Activated T-cell treated with anti-CD3 and anti-CD28 coated beads, Interleukin-2, amount 50 U/mL, for 72 hours (primary cell): ENCODE results near the gene ZNF214. TPM values are rescaled to one million over a fixed set of nuclear protein-coding genes. Genes with fewer than 3 reads are reported as not detected.
"Not testable (repeated sequence)": the region's sequence is repeated elsewhere in the genome, so short reads cannot be mapped to it uniquely, and the experiment has no call there.

Experiments
- ATAC-seq, 2 donors: fragments of 150-1000 bp; cut with Tn5 transposase; replicated peaks in 1 of 2; 2 replicates each; pipeline ENCODE4 v1.10.0; 2021; ENCODE audit warnings: moderate library complexity in 2 of 2, mild to moderate bottlenecking in 1 of 2
- DNase-seq, 2 donors: peaks; one replicate each; pipeline ENCODE4 v3.0.0; 2021 to 2022; ENCODE audit warnings: mixed read lengths in 1 of 2
- H3K27ac Mint-ChIP-seq: one replicate; pipeline ENCODE4 v1.8.0; 2022; ENCODE audit warnings: mild to moderate bottlenecking, moderate library complexity, mixed read lengths
- H3K27me3 Mint-ChIP-seq: one replicate; pipeline ENCODE4 v1.8.0; 2022; ENCODE audit warnings: low read depth, mixed read lengths
- H3K36me3 Mint-ChIP-seq, 2 donors: one replicate each; pipeline ENCODE4 v1.8.0; 2022; ENCODE audit warnings: mixed read lengths in 2 of 2, mild to moderate bottlenecking in 1 of 2; ENCODE audit not compliant: insufficient read depth in 2 of 2
- H3K4me1 Mint-ChIP-seq: one replicate; pipeline ENCODE4 v1.8.0; 2022; ENCODE audit warnings: low read depth, mixed read lengths
- H3K4me3 Mint-ChIP-seq, 2 donors: one replicate each; pipeline ENCODE4 v1.8.0; 2022; ENCODE audit warnings: mild to moderate bottlenecking in 2 of 2, mixed read lengths in 2 of 2, moderate library complexity in 2 of 2
- H3K9me3 Mint-ChIP-seq, 2 donors: one replicate each; pipeline ENCODE4 v1.8.0; 2022; ENCODE audit warnings: mixed read lengths in 2 of 2
- total RNA-seq, 2 donors: library from RNA; stranded (reverse); gene quantifications; one replicate each; pipeline ENCODE4 v1.2.3, GENCODE V29; 2022

Gene ZNF214
- total RNA-seq, 2 donors from 2014 or later = 0.10 TPM; not detected in 1

DNA sequence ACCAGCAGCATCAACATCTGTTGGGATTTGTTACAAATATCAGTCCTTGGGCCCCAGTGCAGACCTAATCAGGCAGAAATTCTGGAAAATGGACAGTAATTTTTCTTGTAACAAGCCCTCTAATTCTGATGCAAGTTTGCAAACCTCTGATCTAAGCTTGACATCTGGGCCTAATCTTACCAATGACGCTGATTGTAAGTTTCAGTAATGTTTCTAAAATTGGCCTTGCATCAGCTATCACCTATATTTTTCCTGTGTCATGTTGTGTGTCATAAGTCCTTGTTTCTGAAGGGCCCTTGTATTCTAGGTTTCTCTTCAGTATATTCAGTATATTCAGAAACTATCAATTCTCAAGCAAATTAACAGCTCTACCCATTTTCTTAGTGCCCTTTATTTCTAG, 57.5 kb downstream of the ZNF214 start:
- Mint-ChIP-seq H3K27ac (no peak overlapping the region), H3K4me3 (no peak overlapping the region), H3K27me3 (no peaks in the 10 kb centered on the region), H3K4me1 (no peaks in the 10 kb centered on the region), H3K36me3 (no peaks in the 10 kb centered on the region), H3K9me3 (peaks cover 0 to 2% of the 10 kb centered on the region in 2 donors)
- DNase-seq (no peak), ATAC-seq (no peak)

DNA sequence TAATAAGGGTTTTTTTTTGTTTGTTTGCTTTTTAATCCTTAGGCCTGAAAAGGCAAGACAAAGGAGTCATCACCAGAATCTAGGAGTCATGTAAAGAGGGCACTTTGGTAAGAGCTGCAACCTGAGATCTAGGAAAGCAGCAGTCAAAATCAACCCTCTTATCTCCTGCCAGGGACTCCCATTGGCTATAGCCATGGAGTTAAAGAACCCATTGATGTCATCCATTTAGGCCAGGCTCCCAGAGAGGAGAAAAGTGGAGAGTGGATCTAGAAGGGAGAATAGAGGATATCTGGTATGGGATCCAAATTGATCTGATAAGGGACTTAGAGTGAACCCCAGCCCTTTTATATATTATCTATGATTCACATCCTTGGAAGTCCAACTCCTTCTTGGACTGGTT, 58.0 kb downstream of the ZNF214 start:
- Mint-ChIP-seq H3K4me3 (no peak overlapping the region), H3K4me1 (no peaks in the 10 kb centered on the region), H3K27ac (no peak overlapping the region), H3K27me3 (no peaks in the 10 kb centered on the region), H3K36me3 (no peaks in the 10 kb centered on the region), H3K9me3 (peaks cover 0 to 2% of the 10 kb centered on the region in 2 donors)
- ATAC-seq (no peak), DNase-seq (no peak)

DNA sequence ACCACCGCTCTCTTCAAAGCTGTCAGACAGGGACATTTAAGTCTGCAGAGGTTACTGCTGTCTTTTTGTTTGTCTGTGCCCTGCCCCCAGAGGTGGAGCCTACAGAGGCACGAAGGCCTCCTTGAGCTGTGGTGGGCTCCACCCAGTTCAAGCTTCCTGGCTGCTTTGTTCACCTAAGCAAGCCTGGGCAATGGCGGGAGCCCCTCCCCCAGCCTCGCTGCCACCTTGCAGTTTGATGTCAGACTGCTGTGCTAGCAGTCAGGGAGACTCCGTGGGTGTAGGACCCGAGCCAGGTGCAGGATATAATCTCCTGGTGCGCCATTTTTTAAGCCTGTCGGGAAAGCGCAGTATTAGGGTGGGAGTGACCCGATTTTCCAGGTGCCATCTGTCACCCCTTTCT, 65.9 kb downstream of the ZNF214 start:
- not testable (repeated sequence) for ATAC-seq, H3K36me3 Mint-ChIP-seq, H3K4me3 Mint-ChIP-seq, H3K27ac Mint-ChIP-seq, H3K9me3 Mint-ChIP-seq, H3K27me3 Mint-ChIP-seq, H3K4me1 Mint-ChIP-seq, DNase-seq

Other genes with a start within 250 kb of the ZNF214 start
- under 1 TPM in 1 of 2 donors, not detected in 1; 0.19 TPM for gene OR2AG2, start 248.4 kb downstream of the ZNF214 start, total RNA-seq
- gene OR2AG1, start 237.3 kb downstream of the ZNF214 start, total RNA-seq = not detected
- under 1 TPM in 1 of 2 donors, not detected in 1; 0.07 TPM for gene OR6A2, start 220.7 kb downstream of the ZNF214 start, total RNA-seq
- not detected for gene OR10A5, start 174.7 kb downstream of the ZNF214 start, total RNA-seq
- gene OR10A2, start 157.3 kb downstream of the ZNF214 start, total RNA-seq = not detected
- gene OR10A4, start 143.7 kb downstream of the ZNF214 start, total RNA-seq = not detected
- gene OR2D2, start 127.8 kb downstream of the ZNF214 start, total RNA-seq = under 1 TPM in 1 of 2 donors, not detected in 1; 0.29 TPM
- not detected for gene OR2D3, start 99.3 kb downstream of the ZNF214 start, total RNA-seq
- 1 to 10 TPM in 1 of 2 donors, under 1 TPM in 1; 0.23 to 1.4 TPM for gene ZNF215, start 93.9 kb downstream of the ZNF214 start, total RNA-seq
- gene NLRP14, start 133 bp upstream of the ZNF214 start, total RNA-seq = under 1 TPM in 1 of 2 donors, not detected in 1; 0.12 TPM
- not detected for gene RBMXL2, start 68.7 kb upstream of the ZNF214 start, total RNA-seq
- gene SYT9, start 231.6 kb upstream of the ZNF214 start, total RNA-seq = not detected